GM19043 (cell line): Measurements from ENCODE around the gene FNDC3A.

Experiments
- ATAC-seq: cut with Tn5 transposase; IDR thresholded peaks from one replicate; pipeline ENCODE4 v1.9.1; 2021; ENCODE audit warnings: low read depth; ENCODE audit not compliant: unreplicated experiment

Gene FNDC3A

GRCh38 chr13:49213997-49214916, 238.5 kb downstream of the FNDC3A start:
- no peak for ATAC-seq

DNA sequence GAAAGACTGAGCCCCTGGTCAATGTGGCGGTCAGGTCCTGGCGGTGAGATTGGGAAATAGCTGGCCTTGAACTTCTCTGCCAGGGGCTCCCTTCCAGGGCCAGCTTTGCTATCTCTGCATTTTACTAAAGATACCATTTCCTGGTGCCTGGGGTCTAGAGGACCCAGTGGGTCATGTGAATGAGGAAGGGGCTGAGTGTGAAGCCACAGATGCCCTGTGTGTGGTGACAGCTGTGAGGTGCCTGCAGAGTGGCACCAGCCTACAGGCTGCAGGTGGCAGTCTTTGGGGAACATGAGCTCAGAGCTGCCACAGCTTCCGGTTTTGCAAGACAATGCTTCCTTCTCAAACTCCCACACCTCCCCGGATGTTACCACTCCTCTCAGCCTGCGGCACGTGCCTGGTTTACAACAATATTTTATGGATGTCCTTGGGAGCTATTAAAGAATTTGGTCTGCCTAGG, 239.2 kb downstream of the FNDC3A start:
- peak; percentile 46 for ATAC-seq

DNA sequence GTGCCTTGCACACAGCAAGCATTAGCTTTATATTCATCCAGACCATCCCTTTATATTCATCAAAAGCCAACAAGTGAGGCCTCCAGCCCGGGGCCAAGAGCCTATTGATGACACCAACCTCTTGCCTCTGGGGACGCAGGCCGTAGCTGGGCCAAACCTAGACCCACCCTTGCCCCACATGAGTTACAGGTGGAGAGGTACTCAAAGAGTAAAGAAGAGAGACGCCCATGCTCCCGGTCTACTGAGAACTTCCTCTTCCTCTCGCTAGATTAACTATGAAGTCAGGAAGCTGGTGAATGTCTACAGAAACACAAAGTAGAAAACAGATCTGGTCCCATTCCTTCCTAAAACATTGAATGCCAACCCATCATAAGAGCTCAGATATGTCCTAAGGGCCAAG, 240.6 kb downstream of the FNDC3A start:
- no peak for ATAC-seq

DNA sequence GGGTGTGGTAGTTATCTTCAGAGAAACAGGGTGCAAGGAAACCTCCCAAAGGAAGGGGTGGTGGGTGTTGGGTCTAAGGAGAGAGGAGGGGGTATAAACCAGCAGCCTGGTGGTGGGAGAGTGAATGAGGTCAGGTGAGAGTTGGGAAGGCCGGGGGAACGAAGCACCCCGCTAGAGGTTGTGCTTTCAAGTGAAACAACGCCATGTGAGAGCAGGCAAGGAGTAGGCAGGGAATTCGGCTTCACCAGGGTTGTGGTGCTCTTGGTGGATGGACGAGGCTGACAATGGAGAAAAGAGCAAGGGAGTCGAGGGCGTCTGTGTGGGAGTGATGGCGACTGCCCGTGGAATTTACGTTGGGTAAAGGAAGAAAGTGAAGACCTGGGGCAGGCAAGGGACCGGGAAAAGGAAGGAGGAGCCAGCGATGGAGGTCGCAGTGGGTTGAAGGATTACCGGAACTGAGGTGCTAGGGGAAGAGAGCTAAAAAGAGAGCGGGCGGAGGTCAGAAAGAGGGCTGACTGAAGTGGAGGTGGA, 242.3 kb downstream of the FNDC3A start:
- no peak for ATAC-seq

GRCh38 chr13:49218493-49219051, 242.9 kb downstream of the FNDC3A start:
- ATAC-seq, result no peak

DNA sequence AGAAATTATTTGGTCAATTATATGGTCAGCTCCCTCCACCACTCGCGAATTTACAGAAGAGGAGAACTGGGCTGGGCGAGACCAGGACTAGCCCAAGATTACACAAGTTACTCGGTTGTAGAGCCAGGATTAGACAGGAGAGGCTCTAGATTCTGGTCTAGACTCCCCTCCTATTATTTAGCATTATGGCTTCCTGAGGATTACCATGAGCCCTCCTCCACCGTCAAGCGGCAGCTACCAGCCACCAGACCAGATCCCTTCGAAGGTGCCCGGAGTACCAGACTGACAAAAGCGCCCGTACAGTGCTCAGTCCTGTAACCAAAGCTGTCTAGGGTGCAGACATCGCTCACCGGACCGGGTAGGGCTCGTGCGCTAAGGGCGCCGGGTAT, 243.9 kb downstream of the FNDC3A start:
- no peak for ATAC-seq

DNA sequence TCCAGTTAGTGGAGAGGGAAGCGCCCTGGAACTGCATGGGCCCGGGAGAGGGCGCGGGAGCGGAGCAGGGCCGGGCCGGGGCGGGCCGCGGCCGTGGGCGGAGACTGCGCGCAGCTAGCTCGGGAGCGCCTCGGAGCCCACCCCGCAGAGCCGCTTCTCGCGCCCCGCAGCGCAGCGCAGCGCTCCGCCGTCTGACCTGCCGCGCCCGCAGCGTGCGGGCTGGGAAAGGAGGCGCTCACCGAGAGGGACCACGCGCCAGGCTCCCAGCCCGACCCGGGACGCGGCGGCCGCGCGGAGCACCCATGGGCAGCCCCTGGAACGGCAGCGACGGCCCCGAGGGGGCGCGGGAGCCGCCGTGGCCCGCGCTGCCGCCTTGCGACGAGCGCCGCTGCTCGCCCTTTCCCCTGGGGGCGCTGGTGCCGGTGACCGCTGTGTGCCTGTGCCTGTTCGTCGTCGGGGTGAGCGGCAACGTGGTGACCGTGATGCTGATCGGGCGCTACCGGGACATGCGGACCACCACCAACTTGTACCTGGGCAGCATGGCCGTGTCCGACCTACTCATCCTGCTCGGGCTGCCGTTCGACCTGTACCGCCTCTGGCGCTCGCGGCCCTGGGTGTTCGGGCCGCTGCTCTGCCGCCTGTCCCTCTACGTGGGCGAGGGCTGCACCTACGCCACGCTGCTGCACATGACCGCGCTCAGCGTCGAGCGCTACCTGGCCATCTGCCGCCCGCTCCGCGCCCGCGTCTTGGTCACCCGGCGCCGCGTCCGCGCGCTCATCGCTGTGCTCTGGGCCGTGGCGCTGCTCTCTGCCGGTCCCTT, 244.5 kb downstream of the FNDC3A start, which contains the start of gene MLNR:
Gene MLNR (plus strand): TSS at position 303 of the 820 bp plus-strand sequence. CDS start 0 bp downstream, at position 303.
- no peak for ATAC-seq

DNA sequence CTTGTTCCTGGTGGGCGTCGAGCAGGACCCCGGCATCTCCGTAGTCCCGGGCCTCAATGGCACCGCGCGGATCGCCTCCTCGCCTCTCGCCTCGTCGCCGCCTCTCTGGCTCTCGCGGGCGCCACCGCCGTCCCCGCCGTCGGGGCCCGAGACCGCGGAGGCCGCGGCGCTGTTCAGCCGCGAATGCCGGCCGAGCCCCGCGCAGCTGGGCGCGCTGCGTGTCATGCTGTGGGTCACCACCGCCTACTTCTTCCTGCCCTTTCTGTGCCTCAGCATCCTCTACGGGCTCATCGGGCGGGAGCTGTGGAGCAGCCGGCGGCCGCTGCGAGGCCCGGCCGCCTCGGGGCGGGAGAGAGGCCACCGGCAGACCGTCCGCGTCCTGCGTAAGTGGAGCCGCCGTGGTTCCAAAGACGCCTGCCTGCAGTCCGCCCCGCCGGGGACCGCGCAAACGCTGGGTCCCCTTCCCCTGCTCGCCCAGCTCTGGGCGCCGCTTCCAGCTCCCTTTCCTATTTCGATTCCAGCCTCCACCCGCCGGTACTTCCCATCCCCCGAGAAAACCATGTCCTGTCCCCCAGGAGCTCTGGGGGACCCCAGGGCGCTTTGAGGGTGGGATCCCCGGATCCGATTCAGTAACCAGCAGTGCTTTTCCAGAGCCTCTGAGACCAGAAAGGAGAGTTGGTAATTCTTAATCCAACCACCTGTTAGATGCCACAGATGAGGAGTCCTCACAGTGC, 245.3 kb downstream of the FNDC3A start:
- no peak for ATAC-seq

- no peak for ATAC-seq
These were observed 245.9 kb downstream of the FNDC3A start for GRCh38 chr13:49221590-49221965.

DNA sequence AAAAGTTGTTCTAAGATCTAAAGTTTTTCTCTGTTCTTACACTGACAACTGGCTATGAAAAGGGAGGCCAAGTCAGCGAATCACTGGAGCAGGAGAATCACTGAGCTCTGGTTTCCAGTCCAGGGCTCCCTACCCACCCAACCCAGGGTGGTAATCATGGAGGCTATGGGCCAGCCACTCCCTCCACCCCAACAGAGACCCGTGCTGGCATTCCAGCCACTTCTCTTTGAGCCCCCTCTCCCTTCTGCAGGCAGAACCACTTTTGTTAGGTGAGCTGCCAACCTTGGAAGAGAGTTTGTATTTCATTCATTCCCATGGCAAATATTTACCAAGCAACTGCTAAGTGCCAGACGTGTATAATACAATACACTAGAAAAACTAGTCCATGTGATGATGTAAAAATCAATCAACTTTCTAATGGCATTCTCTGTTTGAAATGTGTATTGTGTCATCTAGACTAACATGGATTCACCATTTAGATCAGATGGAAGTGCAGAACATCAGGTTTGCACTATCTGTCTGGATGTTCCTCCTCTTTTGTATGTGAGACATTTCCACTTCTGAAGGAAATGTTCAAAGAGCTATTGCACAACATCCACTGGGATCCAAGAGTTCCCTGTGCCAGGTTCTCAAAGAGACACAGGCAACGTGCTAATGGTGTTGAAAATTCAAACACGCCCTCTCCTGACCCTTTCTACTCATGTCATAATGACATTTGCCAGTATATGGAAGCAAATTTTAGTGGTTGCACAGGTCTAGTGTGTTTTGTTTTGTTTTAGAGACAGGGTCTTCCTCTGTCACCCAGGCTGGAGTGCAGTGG, 249.7 kb downstream of the FNDC3A start:
- ATAC-seq, result no peak

DNA sequence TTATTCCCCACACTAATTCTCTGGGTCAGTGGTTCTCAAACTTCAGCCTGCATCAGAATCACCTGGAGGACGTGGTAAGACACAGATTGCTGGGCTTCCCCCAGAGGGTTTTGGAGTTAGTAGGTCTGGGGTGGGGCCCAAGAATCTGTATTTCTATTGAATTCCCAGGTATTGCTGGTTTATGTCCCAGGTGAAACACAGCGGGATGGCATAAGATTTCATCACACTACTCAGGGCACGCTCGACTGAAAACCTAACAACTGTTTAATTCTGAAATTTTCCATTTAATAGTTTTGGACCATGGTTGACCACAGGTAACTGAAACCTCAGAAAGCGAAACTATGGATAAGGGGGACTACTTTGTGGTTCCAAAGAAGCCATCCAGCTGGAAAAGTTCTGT, 250.9 kb downstream of the FNDC3A start:
- ATAC-seq, result no peak

DNA sequence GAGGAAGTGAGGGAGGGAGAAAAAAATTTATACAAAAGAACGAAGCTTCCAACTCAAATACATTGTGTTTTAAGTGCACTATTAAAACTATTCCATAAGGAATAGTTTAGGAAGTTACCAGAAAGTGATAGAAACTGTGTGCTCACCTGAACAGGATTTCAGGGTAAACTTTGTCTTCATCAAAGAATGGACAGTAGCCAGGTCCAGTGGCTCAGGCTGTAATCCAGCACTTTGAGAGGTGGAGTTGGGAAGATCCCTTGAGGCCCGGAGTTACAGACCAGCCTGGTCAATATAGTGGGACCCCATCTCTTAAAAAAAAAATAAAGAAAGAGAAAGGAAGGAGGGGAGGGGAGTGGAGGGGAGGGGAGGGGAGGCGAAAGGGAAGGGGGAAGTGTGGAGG, 259.0 kb downstream of the FNDC3A start:
- no peak for ATAC-seq

GRCh38 chr13:49235856-49236431, 260.2 kb downstream of the FNDC3A start:
- ATAC-seq, result no peak

- no peak for ATAC-seq
These were observed 262.9 kb downstream of the FNDC3A start for GRCh38 chr13:49238621-49239020.

- ATAC-seq, result no peak
These were observed 264.3 kb downstream of the FNDC3A start for GRCh38 chr13:49240017-49240416.

DNA sequence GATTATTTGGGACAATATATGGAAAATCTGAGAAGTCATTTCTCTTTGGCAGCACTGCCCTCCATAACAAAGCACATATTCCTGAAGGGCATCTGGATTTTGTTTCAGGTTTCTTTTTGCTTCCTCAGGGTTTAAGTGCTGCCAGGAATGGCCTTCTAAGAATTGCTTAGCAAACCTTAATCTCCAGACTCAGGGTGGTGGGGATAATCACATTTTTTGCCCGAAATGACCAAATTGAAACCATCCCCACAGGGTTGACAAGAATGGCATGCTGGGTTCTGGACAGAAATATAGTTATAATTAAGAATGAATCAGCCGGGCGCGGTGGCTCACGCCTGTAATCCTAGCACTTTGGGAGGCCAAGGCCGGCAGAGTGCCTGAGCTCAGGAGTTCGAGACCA, 265.6 kb downstream of the FNDC3A start:
- no peak for ATAC-seq

- ATAC-seq, result no peak
These were observed 269.4 kb downstream of the FNDC3A start for GRCh38 chr13:49245101-49245500.

- ATAC-seq, result peak; percentile 26
These were observed 271.3 kb downstream of the FNDC3A start for GRCh38 chr13:49246850-49247642.
